Astrocyte (in vitro differentiated cells and primary cell): Measurements from ENCODE around the gene DEPP1. TPM values are rescaled to one million over a fixed set of nuclear protein-coding genes. Genes with fewer than 3 reads are reported as not detected.

Source experiments
- DNase-seq: peaks from one replicate; pipeline ENCODE4 v3.0.0-alpha.2; 2010; ENCODE audit warnings: low read depth
- FAIRE-seq: peaks from 2 replicates; lab custom pipeline; 2011; peaks lifted over from hg19 to GRCh38; lab: Jason Lieb, UNC
- H2AFZ ChIP-seq: 2 replicates; pipeline ENCODE4 v1.6.0; 2012; ENCODE audit warnings: low read depth, low read length, inconsistent platforms
- H3K27ac ChIP-seq: 2 replicates; pipeline ENCODE4 v1.5.1; 2011; ENCODE audit warnings: low read depth, low read length, inconsistent platforms
- H3K27me3 ChIP-seq: 2 replicates; pipeline ENCODE4 v1.6.0; 2011; ENCODE audit warnings: low read length, inconsistent platforms; ENCODE audit not compliant: insufficient read depth
- H3K36me3 ChIP-seq: 2 replicates; pipeline ENCODE4 v1.5.1; 2011; ENCODE audit warnings: low read length, inconsistent platforms; ENCODE audit not compliant: insufficient read depth
- H3K4me1 ChIP-seq: 2 replicates; pipeline ENCODE4 v1.5.1; 2011; ENCODE audit warnings: low read length, inconsistent platforms; ENCODE audit not compliant: insufficient read depth
- H3K4me2 ChIP-seq: 2 replicates; pipeline ENCODE4 v1.6.0; 2012; ENCODE audit warnings: low read length, inconsistent platforms
- H3K4me3 ChIP-seq: 2 replicates; pipeline ENCODE4 v1.5.1; 2011; ENCODE audit warnings: low read depth, mild to moderate bottlenecking, low read length, inconsistent platforms; ENCODE audit not compliant: insufficient read depth
- H3K79me2 ChIP-seq: 2 replicates; pipeline ENCODE4 v1.6.0; 2012; ENCODE audit warnings: mild to moderate bottlenecking, low read length, inconsistent platforms; ENCODE audit not compliant: insufficient read depth
- H3K9ac ChIP-seq: 2 replicates; pipeline ENCODE4 v1.6.0; 2012; ENCODE audit warnings: mild to moderate bottlenecking, low read length, inconsistent platforms
- H3K9me3 ChIP-seq: 2 replicates; pipeline ENCODE4 v1.5.1; 2012; ENCODE audit warnings: low read depth, mild to moderate bottlenecking, low read length, inconsistent platforms; ENCODE audit not compliant: insufficient read depth
- H4K20me1 ChIP-seq: 2 replicates; pipeline ENCODE4 v1.6.0; 2012; ENCODE audit warnings: low read length, inconsistent platforms; ENCODE audit not compliant: insufficient read depth
- H3K27ac Mint-ChIP-seq: one replicate; pipeline ENCODE4 v1.8.0; 2021; ENCODE audit warnings: mild to moderate bottlenecking, mixed read lengths; ENCODE audit not compliant: unreplicated experiment
- H3K27me3 Mint-ChIP-seq: one replicate; pipeline ENCODE4 v1.8.0; 2021; ENCODE audit warnings: low read depth, mixed read lengths; ENCODE audit not compliant: unreplicated experiment
- H3K36me3 Mint-ChIP-seq: one replicate; pipeline ENCODE4 v1.8.0; 2021; ENCODE audit warnings: low read depth, mixed read lengths; ENCODE audit not compliant: unreplicated experiment
- H3K4me1 Mint-ChIP-seq: one replicate; pipeline ENCODE4 v1.8.0; 2021; ENCODE audit warnings: low read depth, mixed read lengths; ENCODE audit not compliant: unreplicated experiment
- H3K4me3 Mint-ChIP-seq: one replicate; pipeline ENCODE4 v1.8.0; 2021; ENCODE audit warnings: mild to moderate bottlenecking, moderate library complexity, mixed read lengths; ENCODE audit not compliant: unreplicated experiment
- H3K9me3 Mint-ChIP-seq: one replicate; pipeline ENCODE4 v1.8.0; 2021; ENCODE audit warnings: mild to moderate bottlenecking, mixed read lengths; ENCODE audit not compliant: unreplicated experiment
- EZH2 ChIP-seq: IDR thresholded peaks from 2 replicates; pipeline ENCODE4 v1.6.1; 2012; ENCODE audit warnings: mild to moderate bottlenecking, low read length, inconsistent platforms; ENCODE audit not compliant: insufficient read depth
- total RNA-seq: library from RNA; stranded (reverse); gene quantifications from 2 replicates; pipeline ENCODE4 v1.2.1, GENCODE V29; 2021
- TF ChIP-seq, protein P1 (sequence below): IDR thresholded peaks from 2 replicates; pipeline ENCODE4 v1.5.1; 2011; ENCODE audit warnings: low read depth, mild to moderate bottlenecking, inconsistent platforms, low read length, moderate library complexity; ENCODE audit not compliant: insufficient read depth

DEPP1 gene
- total RNA-seq, 1 donor from 2014 or later, result 6.6 TPM

GRCh38 chr10:44950326-44951225 is 28.0 kb downstream of the DEPP1 start:
- no peaks in the 10 kb centered on the region for H4K20me1 ChIP-seq
- H3K36me3 Mint-ChIP-seq, result peaks cover 3% of the 10 kb centered on the region
- H3K79me2 ChIP-seq, result no peaks in the 10 kb centered on the region
- no peak overlapping the region for H3K27ac ChIP-seq
- H3K9me3 ChIP-seq, result no peaks in the 10 kb centered on the region
- no peak overlapping the region for H3K4me3 ChIP-seq
- no peak overlapping the region for H3K4me2 ChIP-seq
- peaks cover 5% of the 10 kb centered on the region for H3K4me1 ChIP-seq
- H3K4me1 Mint-ChIP-seq, result peaks cover 56% of the 10 kb centered on the region
- H3K27me3 Mint-ChIP-seq, result no peaks in the 10 kb centered on the region
- no peaks in the 10 kb centered on the region for H3K36me3 ChIP-seq
- H3K4me3 Mint-ChIP-seq, result no peak overlapping the region
- TF ChIP-seq, protein P1, sequence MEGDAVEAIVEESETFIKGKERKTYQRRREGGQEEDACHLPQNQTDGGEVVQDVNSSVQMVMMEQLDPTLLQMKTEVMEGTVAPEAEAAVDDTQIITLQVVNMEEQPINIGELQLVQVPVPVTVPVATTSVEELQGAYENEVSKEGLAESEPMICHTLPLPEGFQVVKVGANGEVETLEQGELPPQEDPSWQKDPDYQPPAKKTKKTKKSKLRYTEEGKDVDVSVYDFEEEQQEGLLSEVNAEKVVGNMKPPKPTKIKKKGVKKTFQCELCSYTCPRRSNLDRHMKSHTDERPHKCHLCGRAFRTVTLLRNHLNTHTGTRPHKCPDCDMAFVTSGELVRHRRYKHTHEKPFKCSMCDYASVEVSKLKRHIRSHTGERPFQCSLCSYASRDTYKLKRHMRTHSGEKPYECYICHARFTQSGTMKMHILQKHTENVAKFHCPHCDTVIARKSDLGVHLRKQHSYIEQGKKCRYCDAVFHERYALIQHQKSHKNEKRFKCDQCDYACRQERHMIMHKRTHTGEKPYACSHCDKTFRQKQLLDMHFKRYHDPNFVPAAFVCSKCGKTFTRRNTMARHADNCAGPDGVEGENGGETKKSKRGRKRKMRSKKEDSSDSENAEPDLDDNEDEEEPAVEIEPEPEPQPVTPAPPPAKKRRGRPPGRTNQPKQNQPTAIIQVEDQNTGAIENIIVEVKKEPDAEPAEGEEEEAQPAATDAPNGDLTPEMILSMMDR, result no peak
- no peak for TF ChIP-seq EZH2
- H3K9me3 Mint-ChIP-seq, result peaks cover 4% of the 10 kb centered on the region
- H3K27me3 ChIP-seq, result no peaks in the 10 kb centered on the region
- FAIRE-seq, result no peak
- no peak for DNase-seq
- H2AFZ ChIP-seq, result no peak overlapping the region
- no peak overlapping the region for H3K27ac Mint-ChIP-seq
- H3K9ac ChIP-seq, result no peak overlapping the region

DNA sequence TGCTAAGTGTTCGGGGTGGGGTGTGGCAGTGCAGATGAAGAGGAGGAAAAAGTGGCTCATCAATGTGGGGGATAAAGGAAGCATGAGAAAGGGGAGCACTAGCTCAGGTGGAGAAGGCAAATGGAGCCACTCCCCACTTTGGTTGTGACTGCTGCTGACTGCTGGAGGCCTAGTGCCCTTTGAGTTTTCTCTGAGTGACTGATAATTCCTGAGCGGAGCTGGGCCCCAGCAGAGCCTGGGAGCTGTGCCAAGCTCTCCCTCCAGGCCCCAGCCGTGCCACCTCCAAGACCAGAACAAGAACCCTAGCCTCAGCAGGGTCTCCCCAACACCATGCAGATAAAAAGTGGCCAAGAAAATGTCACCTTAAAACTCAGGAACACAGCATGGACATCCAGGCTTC is 28.7 kb downstream of the DEPP1 start:
- Mint-ChIP-seq H3K9me3 (peaks cover 6% of the 10 kb centered on the region), H3K4me3 (no peak overlapping the region), H3K36me3 (no peaks in the 10 kb centered on the region), H3K4me1 (peaks cover 56% of the 10 kb centered on the region), H3K27ac (no peak overlapping the region), H3K27me3 (no peaks in the 10 kb centered on the region)
- Histone ChIP-seq H3K4me1 (peaks cover 5% of the 10 kb centered on the region), H3K27me3 (no peaks in the 10 kb centered on the region), H3K9ac (no peak overlapping the region), H4K20me1 (no peaks in the 10 kb centered on the region), H3K9me3 (no peaks in the 10 kb centered on the region), H3K36me3 (no peaks in the 10 kb centered on the region), H3K4me3 (no peak overlapping the region), H2AFZ (no peak overlapping the region), H3K4me2 (no peak overlapping the region), H3K27ac (no peak overlapping the region), H3K79me2 (no peaks in the 10 kb centered on the region)
- DNase-seq, result no peak
- TF ChIP-seq EZH2, result no peak
- TF ChIP-seq, protein P1, result no peak
- FAIRE-seq, result no peak
